Measurements from ENCODE around the gene TM9SF4.

TM9SF4 gene

GRCh38 chr20:32213870-32214269 is 104.4 kb downstream of the TM9SF4 start:
- no peak for DNase-seq

DNA sequence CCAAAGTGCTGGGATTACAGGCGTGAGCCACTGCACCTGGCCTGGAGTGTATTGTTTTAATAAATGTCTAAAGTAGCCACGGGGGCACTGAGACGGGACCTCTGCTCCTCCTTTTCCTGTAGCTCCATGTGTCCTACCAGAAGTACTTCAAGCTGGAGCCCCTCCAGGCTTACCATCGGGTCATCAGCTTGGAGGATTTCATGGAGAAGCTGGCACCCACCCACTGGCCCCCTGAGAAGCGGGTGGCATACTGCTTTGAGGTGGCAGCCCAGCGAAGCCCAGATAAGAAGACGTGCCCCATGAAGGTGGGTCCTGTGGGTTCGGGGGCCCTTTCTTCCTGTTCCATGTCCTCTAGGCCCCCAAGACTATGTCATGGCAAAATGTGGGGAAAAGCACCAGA is 105.6 kb downstream of the TM9SF4 start:
- DNase-seq = no peak

GRCh38 chr20:32215729-32216128 is 106.2 kb downstream of the TM9SF4 start:
- DNase-seq = no peak

DNA sequence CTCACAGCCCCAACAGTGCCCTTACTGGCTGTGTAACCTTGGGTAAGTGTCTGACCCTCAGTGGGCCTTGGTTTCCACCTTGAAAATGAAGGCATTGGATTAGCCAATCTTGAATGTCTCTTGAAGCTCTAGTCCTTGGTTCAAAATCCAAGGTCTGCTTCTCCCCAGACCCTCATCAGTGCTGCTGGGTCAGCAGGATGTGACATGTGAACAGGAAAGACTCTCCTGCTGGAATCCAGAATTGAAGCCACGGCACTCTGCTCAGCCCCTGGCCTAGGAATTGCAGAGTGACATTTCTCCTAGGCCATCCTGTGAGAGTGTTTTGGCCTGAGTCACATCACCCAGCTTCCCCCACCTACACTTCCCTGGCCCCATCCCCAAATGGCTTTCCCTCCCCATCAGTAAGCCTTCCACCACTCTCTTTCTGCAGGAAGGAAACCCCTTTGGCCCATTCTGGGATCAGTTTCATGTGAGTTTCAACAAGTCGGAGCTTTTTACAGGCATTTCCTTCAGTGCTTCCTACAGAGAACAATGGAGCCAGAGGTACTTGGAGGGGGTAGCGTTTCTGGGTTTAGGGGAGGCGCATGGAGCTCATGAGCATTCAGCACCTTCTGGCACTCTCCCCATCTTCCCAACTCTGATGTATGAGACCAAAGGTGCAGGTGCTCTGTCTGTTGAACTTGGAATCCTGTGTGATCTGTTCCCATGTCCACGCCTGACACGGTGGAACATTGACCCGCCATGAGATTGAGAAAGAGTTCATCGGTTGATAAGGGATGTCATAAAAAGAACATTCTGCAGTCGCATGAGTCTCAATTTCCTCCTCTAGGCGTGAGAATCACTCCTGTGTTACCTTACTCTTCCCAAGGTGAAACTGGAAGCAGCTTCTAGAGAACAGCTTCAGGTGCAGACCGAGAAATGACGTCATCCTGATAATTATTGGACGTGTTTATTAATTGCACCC is 106.9 kb downstream of the TM9SF4 start:
- no peak for DNase-seq

All from hippocampal formation (tissue), 2 donors.